Thymus (tissue), 14 donors: ENCODE data around the gene ZMPSTE24. TPM values are rescaled to one million over a fixed set of nuclear protein-coding genes. Genes with fewer than 3 reads are reported as not detected.
"Not testable (repeated sequence)": the region's sequence is repeated elsewhere in the genome, so short reads cannot be mapped to it uniquely, and the experiment has no call there.

Source experiments
- DNase-seq, 9 donors: peaks; one replicate each; pipeline ENCODE4 v3.0.0-alpha.2; 2013; ENCODE audit warnings: low spot score in 9 of 9, low read depth in 6 of 9, missing footprints in 1 of 9
- H3K27ac ChIP-seq, 2 donors: one replicate each; pipeline ENCODE4 v1.5.1; 2013; ENCODE audit warnings: control low read depth in 1 of 2, low read depth in 1 of 2, low read length in 1 of 2, mild to moderate bottlenecking in 1 of 2, moderate library complexity in 1 of 2
- H3K27me3 ChIP-seq, 2 donors: one replicate each; pipeline ENCODE4 v1.5.1; 2013; ENCODE audit warnings: low read length in 1 of 2; ENCODE audit not compliant: control insufficient read depth in 2 of 2, insufficient read depth in 1 of 2
- H3K36me3 ChIP-seq, 2 donors: one replicate each; pipeline ENCODE4 v1.5.1; 2013; ENCODE audit warnings: low read length in 1 of 2, mild to moderate bottlenecking in 1 of 2, moderate library complexity in 1 of 2; ENCODE audit not compliant: control insufficient read depth in 2 of 2, insufficient read depth in 2 of 2
- H3K4me1 ChIP-seq, 2 donors: one replicate each; pipeline ENCODE4 v1.5.1; 2013; ENCODE audit warnings: low read length in 2 of 2; ENCODE audit not compliant: control insufficient read depth in 2 of 2, insufficient read depth in 2 of 2
- H3K4me3 ChIP-seq, 2 donors: one replicate each; pipeline ENCODE4 v1.5.1; 2013; ENCODE audit warnings: low read length in 2 of 2, control low read depth in 1 of 2, mild to moderate bottlenecking in 1 of 2
- H3K9me3 ChIP-seq, 2 donors: one replicate each; pipeline ENCODE4 v1.5.1; 2013; ENCODE audit warnings: low read length in 1 of 2, mild to moderate bottlenecking in 1 of 2; ENCODE audit not compliant: control insufficient read depth in 2 of 2, insufficient read depth in 1 of 2
- WGBS: extraction: QIAGEN DNeasy Blood & Tissue Kit; methylation state at CpG from one replicate; pipeline ENCODE4 v1.1.7; 2013; 5-methylcytosine and 5-hydroxymethylcytosine counted together
- long read RNA-seq, 10 donors: transcript quantifications; one replicate each; lab custom pipeline, GENCODE V29; 2026
- polyA plus RNA-seq: library from polyadenylated mRNA; stranded (reverse); fragments of 200-250 nt; gene quantifications from one replicate; pipeline ENCODE4 v1.2.3, GENCODE V29; 2013
- total RNA-seq: library from RNA; stranded (reverse); fragments of 120-200 nt; gene quantifications from one replicate; pipeline ENCODE4 v1.2.4, GENCODE V29; 2013
- donor health status: healthy.

Gene ZMPSTE24
- 23.4 TPM for total RNA-seq
- polyA plus RNA-seq: 23.7 TPM
- long read RNA-seq, donor 1: 0 reads
- long read RNA-seq, donor 2, transcript ZMPSTE24-201 (10 exons, 3,108 nt): major isoform, 15 of 19 reads
- long read RNA-seq, donor 2, partial matches to known transcripts: 0 of 19 reads
- long read RNA-seq, donor 2, other reads (novel, unspliced or antisense): 0 of 19 reads
- long read RNA-seq, donor 3, partial matches to known transcripts: 0 of 8 reads
- long read RNA-seq, donor 3, other reads (novel, unspliced or antisense): 0 of 8 reads
- long read RNA-seq, donor 4, partial matches to known transcripts: 0 of 8 reads
- long read RNA-seq, donor 4, other reads (novel, unspliced or antisense): 0 of 8 reads
- long read RNA-seq, donor 5, transcript ZMPSTE24-201 (10 exons, 3,108 nt): major isoform, 11 of 15 reads
- long read RNA-seq, donor 5, partial matches to known transcripts: 0 of 15 reads
- long read RNA-seq, donor 5, other reads (novel, unspliced or antisense): 0 of 15 reads
- long read RNA-seq, donor 6, partial matches to known transcripts: 0 of 2 reads
- long read RNA-seq, donor 6, other reads (novel, unspliced or antisense): 0 of 2 reads
- long read RNA-seq, donor 7, transcript ZMPSTE24-201 (10 exons, 3,108 nt): major isoform, 13 of 14 reads
- long read RNA-seq, donor 7, partial matches to known transcripts: 0 of 14 reads
- long read RNA-seq, donor 7, other reads (novel, unspliced or antisense): 0 of 14 reads
- long read RNA-seq, donor 8, partial matches to known transcripts: 0 of 6 reads
- long read RNA-seq, donor 8, other reads (novel, unspliced or antisense): 0 of 6 reads
- long read RNA-seq, donor 9, transcript ZMPSTE24-201 (10 exons, 3,108 nt): major isoform, 7 of 8 reads
- long read RNA-seq, donor 9, partial matches to known transcripts: 0 of 8 reads
- long read RNA-seq, donor 9, other reads (novel, unspliced or antisense): 0 of 8 reads
- long read RNA-seq, donor 10, partial matches to known transcripts: 0 of 3 reads
- long read RNA-seq, donor 10, other reads (novel, unspliced or antisense): 0 of 3 reads

DNA sequence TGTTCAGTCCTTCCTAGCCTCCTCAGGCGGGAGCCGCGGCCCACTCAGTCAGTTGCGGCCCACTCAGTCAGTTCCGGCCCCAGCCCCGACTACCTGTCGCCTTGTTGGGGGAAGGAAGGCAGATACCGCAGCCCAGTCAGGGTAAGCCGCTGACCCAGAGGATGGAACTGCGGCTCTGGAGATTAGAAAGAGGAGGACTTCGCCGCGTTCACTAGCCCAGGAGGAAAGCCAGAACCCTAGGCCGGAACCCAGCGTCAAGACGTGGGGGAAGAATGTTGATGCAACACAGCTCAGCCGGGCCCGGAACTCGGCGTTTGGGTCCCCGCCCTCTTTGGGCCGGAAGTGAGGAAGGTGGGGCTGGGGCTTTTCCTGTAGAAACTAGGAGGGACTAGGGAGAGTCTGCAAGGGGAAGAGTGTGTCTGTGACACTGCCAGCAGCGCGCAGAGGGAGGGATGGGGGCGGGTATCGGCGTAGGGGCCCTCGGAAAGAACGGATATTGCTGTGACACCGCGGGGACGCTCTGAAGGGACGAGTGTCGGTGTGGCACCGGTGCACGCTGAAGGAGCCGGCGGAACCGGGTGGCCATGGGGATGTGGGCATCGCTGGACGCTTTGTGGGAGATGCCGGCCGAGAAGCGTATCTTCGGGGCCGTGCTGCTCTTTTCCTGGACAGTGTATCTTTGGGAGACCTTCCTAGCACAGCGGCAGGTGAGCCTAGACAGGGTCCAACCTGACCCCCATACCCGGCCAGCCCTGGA, at the start of gene ZMPSTE24:
ZMPSTE24 (plus strand) TSS at position 549 of the 757 bp plus-strand sequence; CDS start at position 585, 36 bp downstream.
- Histone ChIP-seq H3K27me3 (no peaks in the 10 kb centered on the region), H3K27ac (peak within 1 kb of the TSS; percentile 96 to 98), H3K36me3 (peaks cover 12 to 23% of the 10 kb centered on the region in 2 donors), H3K9me3 (no peaks in the 10 kb centered on the region), H3K4me1 (peaks cover 0 to 9% of the 10 kb centered on the region in 2 donors), H3K4me3 (peak within 1 kb of the TSS; percentile 76 to 85)
- WGBS: under 1% methylated on average over 48 of the region's 48 CpGs
- peak; percentile 91 to 99 (median 95) for DNase-seq

DNA sequence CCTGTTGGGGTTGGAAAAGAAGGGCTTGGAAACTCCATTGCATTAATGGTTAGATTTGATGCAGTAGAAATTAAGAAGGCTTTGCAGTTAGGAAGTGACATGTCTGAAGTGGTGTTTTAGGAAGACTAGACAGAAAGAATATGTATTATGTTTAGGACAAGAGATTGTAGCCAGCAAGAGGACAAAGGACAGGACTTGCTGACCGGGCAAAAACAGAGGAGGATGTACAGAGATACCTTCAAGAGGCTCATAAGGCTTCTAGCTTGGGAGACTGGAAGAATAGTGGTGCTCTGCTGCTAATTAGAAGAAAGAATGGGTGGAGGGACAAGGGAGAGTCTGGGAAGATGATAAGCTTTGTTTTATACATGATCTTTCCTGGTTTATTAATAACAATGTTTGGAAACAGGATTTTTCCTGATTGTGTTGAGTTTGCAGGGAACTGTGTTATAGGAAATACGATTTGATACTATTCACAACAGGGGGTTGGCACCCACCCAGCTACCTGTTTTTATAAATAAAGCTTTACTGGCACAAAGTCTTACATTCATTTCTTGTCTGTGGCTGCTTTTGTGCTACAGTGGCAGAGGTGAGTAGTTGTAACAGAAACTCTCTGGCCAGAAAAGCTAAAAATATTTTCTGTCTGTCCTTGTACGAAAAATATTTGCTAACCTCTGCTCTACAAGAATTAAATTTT, 47.4 kb upstream of the ZMPSTE24 start:
- DNase-seq: no peak
- H3K36me3 ChIP-seq: peaks cover 21 to 59% of the 10 kb centered on the region in 2 donors
- WGBS: 98% methylated on average over 3 of the region's 3 CpGs
- no peak overlapping the region for H3K27ac ChIP-seq
- no peaks in the 10 kb centered on the region for H3K4me1 ChIP-seq
- H3K27me3 ChIP-seq: no peaks in the 10 kb centered on the region
- H3K9me3 ChIP-seq: no peaks in the 10 kb centered on the region
- no peak overlapping the region for H3K4me3 ChIP-seq

DNA sequence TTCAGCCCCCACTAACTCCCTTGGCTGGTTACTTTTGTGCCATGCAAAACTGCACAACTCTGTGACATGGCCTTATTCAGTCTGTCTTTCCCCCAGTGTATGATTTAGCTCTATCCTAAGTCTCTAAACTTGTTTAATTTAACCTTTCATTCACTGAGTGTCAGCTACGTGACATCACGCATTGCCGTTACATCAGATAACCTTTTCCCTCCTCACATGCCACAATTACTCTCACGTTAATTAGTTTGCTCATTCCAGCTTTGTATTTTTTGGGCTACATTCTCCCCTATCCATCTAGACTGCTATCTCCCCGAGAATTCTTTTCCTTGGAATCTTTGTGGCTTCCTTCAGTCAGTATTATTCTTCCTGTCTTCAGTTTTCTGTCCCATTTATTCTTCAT, 39.7 kb upstream of the ZMPSTE24 start:
- Histone ChIP-seq H3K9me3 (no peaks in the 10 kb centered on the region), H3K4me1 (no peaks in the 10 kb centered on the region), H3K27ac (no peak overlapping the region), H3K36me3 (peaks cover 4 to 11% of the 10 kb centered on the region in 2 donors), H3K27me3 (no peaks in the 10 kb centered on the region), H3K4me3 (no peak overlapping the region)
- no peak for DNase-seq
- over 99% methylated on average over 5 of the region's 5 CpGs for WGBS

DNA sequence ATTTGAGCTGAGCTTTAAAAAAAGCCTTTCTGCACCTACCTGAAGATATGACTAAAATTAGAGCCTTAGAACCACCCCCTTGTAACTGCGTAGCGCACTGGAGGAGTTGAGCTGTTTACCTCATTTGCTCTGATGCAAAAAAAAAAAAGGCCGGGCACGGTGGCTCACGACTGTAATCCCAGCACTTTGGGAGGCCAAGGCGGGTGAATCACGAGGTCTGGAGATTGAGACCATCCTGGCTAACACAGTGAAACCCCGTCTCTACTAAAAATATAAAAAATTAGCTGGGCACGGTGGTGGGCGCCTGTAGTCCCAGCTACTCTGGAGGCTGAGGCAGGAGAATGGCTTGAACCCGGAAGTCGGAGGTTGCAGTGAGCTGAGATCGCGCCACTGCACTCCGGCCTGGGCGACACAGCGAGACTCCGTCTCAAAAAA, 36.5 kb upstream of the ZMPSTE24 start:
- peaks cover 4 to 25% of the 10 kb centered on the region in 2 donors for H3K36me3 ChIP-seq
- H3K4me3 ChIP-seq, H3K4me1 ChIP-seq, H3K9me3 ChIP-seq, DNase-seq, H3K27me3 ChIP-seq, H3K27ac ChIP-seq: not testable (repeated sequence)
- 98% methylated on average over 18 of the region's 18 CpGs for WGBS

DNA sequence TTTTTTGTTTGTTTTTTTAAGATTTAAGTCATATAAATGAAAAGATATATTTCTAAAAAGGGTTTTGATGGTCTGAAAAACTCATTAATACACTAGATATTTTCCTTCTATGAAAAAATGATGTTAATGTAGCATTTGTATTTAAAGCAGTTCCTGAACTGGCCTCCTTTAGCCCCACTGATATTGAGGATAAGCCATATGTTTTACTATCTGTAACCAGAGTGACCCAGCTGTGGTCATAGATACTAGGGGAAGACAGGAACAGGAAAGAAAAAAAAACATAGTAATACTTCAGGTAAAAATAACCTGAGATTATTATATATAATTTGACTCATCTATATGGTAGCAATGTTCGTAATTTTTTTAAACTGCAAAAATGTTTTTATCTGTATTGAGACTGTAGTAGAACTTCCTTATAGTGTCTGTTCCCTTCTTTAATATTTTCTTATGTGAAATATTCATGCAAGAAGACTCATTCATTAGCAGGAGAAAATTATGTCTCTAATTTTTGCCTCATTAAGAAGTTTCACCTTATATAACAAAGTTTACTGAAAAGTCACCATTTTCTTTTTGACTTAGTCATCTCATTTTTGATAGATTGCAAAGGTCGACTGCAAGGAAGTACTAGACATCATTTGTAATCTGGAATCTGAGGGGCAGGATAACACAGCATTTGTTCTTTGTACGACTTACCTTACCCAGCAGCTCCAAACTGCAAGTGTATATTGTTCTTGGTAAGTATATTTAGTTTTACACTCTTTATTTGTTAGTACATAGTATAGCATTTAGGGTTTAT, 35.9 kb upstream of the ZMPSTE24 start:
- Histone ChIP-seq H3K36me3 (peaks cover 3 to 19% of the 10 kb centered on the region in 2 donors), H3K4me1 (no peaks in the 10 kb centered on the region), H3K9me3 (no peaks in the 10 kb centered on the region), H3K27ac (no peak overlapping the region), H3K27me3 (no peaks in the 10 kb centered on the region), H3K4me3 (no peak overlapping the region)
- no peak for DNase-seq
- 96% methylated on average over 3 of the region's 3 CpGs for WGBS

DNA sequence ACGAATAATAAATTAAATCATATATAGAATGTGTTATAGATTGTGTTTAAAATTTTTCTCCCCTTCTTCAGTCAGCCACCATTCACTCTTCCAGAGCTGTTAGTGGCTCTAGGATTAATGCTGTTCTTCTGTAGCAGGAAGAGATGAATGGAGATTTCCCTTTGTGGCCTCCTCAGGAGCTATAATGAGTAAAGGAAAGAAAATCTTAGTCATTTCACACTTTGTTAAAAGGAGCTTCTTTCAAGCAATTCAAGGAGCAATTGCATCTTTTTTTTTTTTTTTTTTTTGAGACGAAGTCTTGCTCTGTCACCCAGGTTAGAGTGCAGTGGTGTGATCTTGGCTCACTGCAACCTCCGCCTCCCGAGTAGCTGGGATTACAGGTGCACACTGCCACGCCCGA, 34.0 kb upstream of the ZMPSTE24 start:
- no peaks in the 10 kb centered on the region for H3K4me1 ChIP-seq
- no peaks in the 10 kb centered on the region for H3K27me3 ChIP-seq
- no peak overlapping the region for H3K4me3 ChIP-seq
- 98% methylated on average over 6 of the region's 6 CpGs for WGBS
- H3K36me3 ChIP-seq: peaks cover 0 to 23% of the 10 kb centered on the region in 2 donors
- H3K9me3 ChIP-seq: no peaks in the 10 kb centered on the region
- no peak for DNase-seq
- no peak overlapping the region for H3K27ac ChIP-seq

DNA sequence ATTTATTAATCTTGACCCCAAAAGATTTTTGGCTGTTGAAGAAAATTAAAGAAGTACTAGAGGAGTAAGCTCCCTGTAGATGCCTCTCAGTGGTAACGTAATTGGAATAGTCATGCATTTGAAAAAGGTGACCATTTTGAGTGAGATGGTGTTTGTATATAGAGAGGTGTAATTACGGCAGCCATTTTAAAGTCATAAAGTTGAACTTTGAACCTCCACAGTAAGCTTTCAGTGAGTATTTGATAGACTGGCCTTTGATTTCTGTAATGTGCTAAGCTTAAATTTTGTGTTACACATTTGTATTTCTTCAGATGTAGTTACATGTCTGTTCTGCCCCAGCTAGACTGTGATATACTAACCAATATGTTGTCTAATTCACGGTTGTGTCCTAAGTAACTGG, 31.8 kb upstream of the ZMPSTE24 start:
- 82% methylated on average over 3 of the region's 3 CpGs for WGBS
- H3K4me3 ChIP-seq: no peak overlapping the region

More for the DNA sequence above, 31.8 kb upstream of the ZMPSTE24 start:
- peaks cover 0 to 26% of the 10 kb centered on the region in 2 donors for H3K36me3 ChIP-seq
- H3K27me3 ChIP-seq: no peaks in the 10 kb centered on the region
- no peaks in the 10 kb centered on the region for H3K4me1 ChIP-seq
- no peaks in the 10 kb centered on the region for H3K9me3 ChIP-seq
- DNase-seq: no peak
- H3K27ac ChIP-seq: no peak overlapping the region
